VCaP (cell line): ENCODE measurements around the gene DIMT1.

Experiments used
- H3K27ac ChIP-seq: fragments of 450-650 bp; 2 replicates; pipeline ENCODE4 v1.5.1; 2017
- CTCF ChIP-seq: fragments of 450-650 bp; conservative IDR thresholded peaks from 2 replicates; pipeline ENCODE4 v1.5.1; 2017; ENCODE audit warnings: mild to moderate bottlenecking, moderate library complexity

DIMT1 gene

GRCh38 chr5:62403411-62404250 is at the start of gene DIMT1:
Gene DIMT1, minus strand, starts transcription at chr5:62403905. Its CDS starts 133 bp downstream, at chr5:62403772.
- TF ChIP-seq CTCF: no peak
- H3K27ac ChIP-seq: peak within 1 kb of the TSS; percentile 94

GRCh38 chr5:62450259-62450658 is 46.6 kb upstream of the DIMT1 start:
- TF ChIP-seq CTCF: no peak
- H3K27ac ChIP-seq: no peak overlapping the region

GRCh38 chr5:62448528-62448927 is 44.8 kb upstream of the DIMT1 start:
- no peak overlapping the region for H3K27ac ChIP-seq
- TF ChIP-seq CTCF: no peak

GRCh38 chr5:62432621-62433064 is 28.9 kb upstream of the DIMT1 start:
- H3K27ac ChIP-seq: no peak overlapping the region
- TF ChIP-seq CTCF: no peak

DNA sequence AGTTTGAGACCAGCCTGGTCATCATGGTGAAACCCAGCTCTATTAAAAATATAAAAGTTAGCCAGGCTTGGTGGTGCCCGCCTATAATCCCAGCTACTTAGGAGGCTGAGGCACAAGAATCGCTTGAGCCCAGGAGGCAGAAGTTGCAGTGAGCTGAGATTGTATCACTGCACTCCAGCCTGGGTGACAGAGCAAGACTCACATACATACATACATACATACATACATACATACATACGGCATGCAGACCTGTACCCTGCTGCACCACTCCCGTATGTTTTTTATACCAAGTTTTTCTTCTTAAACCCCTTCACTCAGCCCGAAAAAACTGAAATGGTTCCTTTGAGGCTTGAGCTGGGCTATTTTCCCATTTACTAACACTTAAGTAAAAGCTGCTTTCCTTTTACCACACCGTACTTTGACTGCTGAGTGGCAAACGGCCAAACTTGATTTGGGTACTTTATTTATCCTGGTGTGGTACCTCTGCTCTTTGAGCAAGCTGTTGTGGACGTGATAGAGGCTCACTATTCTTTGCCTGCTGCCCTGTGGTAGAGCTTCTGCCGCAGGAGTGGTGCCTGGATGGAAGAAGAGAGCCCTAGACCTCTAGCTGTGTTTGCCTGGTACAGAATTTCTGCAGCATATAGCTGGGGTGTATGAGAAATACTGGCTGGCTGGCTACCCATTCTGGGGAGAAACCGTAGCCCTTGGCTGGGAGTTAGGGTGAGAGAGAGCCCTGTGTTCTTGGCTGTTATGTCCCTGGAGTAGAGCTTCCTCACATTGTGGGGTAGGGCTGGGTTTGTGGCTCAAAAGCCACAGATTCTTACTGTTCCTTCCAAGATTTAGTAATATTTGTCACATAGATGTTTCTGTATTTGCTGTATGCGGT is 28.3 kb upstream of the DIMT1 start:
- TF ChIP-seq CTCF: no peak
- no peak overlapping the region for H3K27ac ChIP-seq

- TF ChIP-seq CTCF: no peak
- H3K27ac ChIP-seq: no peak overlapping the region
Measured at GRCh38 chr5:62424763-62425162, 21.1 kb upstream of the DIMT1 start.

GRCh38 chr5:62421414-62421813 is 17.7 kb upstream of the DIMT1 start:
- H3K27ac ChIP-seq: peak overlapping the region; percentile 55
- TF ChIP-seq CTCF: no peak
